Duodenal mucosa (tissue), 2 donors: ENCODE measurements around the gene ASB13.
"Not testable (repeated sequence)": the region's sequence is repeated elsewhere in the genome, so short reads cannot be mapped to it uniquely, and the experiment has no call there.

ENCODE experiments used
- H3K27ac ChIP-seq: one replicate; pipeline ENCODE4 v1.7.0; 2013; ENCODE audit warnings: low read depth, low read length
- H3K27me3 ChIP-seq, 2 donors: one replicate each; pipeline ENCODE4 v1.7.0; 2013; ENCODE audit warnings: low read length in 2 of 2, control low read depth in 1 of 2; ENCODE audit not compliant: insufficient read depth in 2 of 2, control insufficient read depth in 1 of 2
- H3K36me3 ChIP-seq, 2 donors: one replicate each; pipeline ENCODE4 v1.7.0; 2013; ENCODE audit warnings: low read length in 2 of 2, control low read depth in 1 of 2; ENCODE audit not compliant: insufficient read depth in 2 of 2, control insufficient read depth in 1 of 2
- H3K4me1 ChIP-seq, 2 donors: one replicate each; pipeline ENCODE4 v1.7.0; 2013; ENCODE audit warnings: low read length in 2 of 2, control low read depth in 1 of 2; ENCODE audit not compliant: insufficient read depth in 2 of 2, control insufficient read depth in 1 of 2
- H3K4me3 ChIP-seq, 2 donors: one replicate each; pipeline ENCODE4 v1.7.0; 2013; ENCODE audit warnings: low read length in 2 of 2, low read depth in 1 of 2
- H3K9ac ChIP-seq, 2 donors: one replicate each; pipeline ENCODE4 v1.7.0; 2013; ENCODE audit warnings: low read length in 2 of 2, low read depth in 1 of 2
- H3K9me3 ChIP-seq, 2 donors: one replicate each; pipeline ENCODE4 v1.7.0; 2013; ENCODE audit warnings: low read length in 2 of 2, control low read depth in 1 of 2; ENCODE audit not compliant: control insufficient read depth in 1 of 2

The ASB13 gene

GRCh38 chr10:5627486-5628044, 38.8 kb downstream of the ASB13 start:
- Histone ChIP-seq H3K27ac (no peak overlapping the region), H3K9ac (no peak overlapping the region)

DNA sequence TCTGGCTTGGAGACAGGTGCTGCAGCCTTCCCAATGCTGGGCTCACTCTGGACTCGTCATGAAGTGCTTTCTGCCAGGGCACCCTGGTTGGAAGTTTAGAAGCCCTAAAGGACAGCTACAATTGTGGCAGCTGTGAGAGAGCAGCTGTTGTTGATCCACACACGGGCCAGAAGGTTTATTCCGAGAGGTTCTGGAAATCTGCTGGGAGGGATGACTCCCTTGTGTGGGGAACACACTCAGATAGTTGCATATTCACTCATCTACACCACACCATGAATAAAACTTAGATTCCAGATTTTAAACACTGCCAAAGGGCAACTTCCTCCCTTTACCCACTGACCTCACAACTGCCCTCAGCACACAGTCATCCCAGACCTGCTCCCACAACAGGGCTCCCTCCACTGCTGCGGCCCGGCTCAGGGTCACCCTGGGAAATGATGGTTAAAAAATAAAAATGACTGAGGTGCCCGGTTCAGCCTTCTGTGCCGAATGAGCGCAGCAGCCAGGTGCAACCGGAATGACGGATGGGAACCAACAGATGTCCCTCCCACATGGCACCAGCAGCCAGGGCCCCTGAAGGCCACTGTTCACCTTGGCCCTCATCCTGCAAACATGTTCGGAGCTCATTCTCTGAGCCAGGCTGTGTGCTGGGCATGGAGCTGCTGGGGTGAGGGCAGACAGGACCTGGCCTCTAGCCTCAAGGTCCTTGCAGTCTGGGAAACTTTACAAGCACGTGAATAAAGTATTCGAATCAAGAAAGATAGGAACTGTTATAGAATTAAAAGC, 40.2 kb downstream of the ASB13 start:
- Histone ChIP-seq H3K36me3 (no peaks in the 10 kb centered on the region), H3K9me3 (no peaks in the 10 kb centered on the region), H3K27ac (no peak overlapping the region), H3K27me3 (no peaks in the 10 kb centered on the region), H3K9ac (no peak overlapping the region), H3K4me3 (no peak overlapping the region), H3K4me1 (peaks cover 20 to 30% of the 10 kb centered on the region in 2 donors)

More at GRCh38 chr10:5627486-5628044, 38.8 kb downstream of the ASB13 start:
- H3K4me3 ChIP-seq = no peak overlapping the region
- H3K36me3 ChIP-seq = no peaks in the 10 kb centered on the region
- no peaks in the 10 kb centered on the region for H3K9me3 ChIP-seq
- H3K27me3 ChIP-seq = no peaks in the 10 kb centered on the region
- peaks cover 26 to 41% of the 10 kb centered on the region in 2 donors for H3K4me1 ChIP-seq

GRCh38 chr10:5624701-5625100, 41.7 kb downstream of the ASB13 start:
- no peak overlapping the region for H3K27ac ChIP-seq
- H3K9ac ChIP-seq = no peak overlapping the region
- H3K4me3 ChIP-seq = no peak overlapping the region
- peaks cover 20 to 30% of the 10 kb centered on the region in 2 donors for H3K4me1 ChIP-seq
- no peaks in the 10 kb centered on the region for H3K27me3 ChIP-seq
- H3K36me3 ChIP-seq = no peaks in the 10 kb centered on the region
- H3K9me3 ChIP-seq = no peaks in the 10 kb centered on the region

DNA sequence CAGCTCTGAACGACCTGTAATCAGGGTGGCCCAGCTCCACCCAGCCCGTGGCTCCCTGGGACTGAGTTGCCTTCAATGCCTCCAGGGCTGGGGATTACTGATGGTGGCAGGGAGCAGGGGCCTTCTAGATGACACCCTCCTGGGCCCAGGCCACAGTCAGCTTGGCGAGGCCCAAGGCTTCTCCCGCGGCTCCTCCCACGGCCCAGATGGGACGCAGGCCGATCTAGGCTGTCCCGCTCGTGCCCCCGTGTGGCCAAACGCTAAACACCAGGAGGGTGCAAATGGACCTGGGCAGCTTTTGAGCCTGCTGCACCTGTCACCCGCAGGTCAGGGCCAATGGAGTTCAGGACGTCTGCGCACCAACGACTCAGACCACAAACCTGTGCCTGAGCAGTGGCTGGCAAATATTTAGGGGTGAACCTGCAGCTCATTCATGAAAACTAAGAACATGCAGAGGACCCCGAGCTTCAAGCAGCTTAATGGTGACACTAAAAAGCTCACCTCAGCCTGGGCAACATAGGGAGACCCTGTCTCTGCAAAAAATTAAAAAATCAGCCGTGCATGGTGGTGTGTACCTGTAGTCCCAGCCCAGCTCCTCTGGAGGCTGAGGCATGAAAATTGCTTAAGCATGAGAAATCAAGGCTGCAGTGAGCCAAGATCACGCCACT, 43.2 kb downstream of the ASB13 start:
- H3K36me3 ChIP-seq = no peaks in the 10 kb centered on the region
- no peak overlapping the region for H3K27ac ChIP-seq
- H3K9ac ChIP-seq = peak overlapping the region in 1 of 2 donors; percentile 64
- no peak overlapping the region for H3K4me3 ChIP-seq
- no peaks in the 10 kb centered on the region for H3K27me3 ChIP-seq
- peaks cover 18 to 26% of the 10 kb centered on the region in 2 donors for H3K4me1 ChIP-seq
- H3K9me3 ChIP-seq = no peaks in the 10 kb centered on the region

- Histone ChIP-seq H3K4me3 (no peak overlapping the region), H3K4me1 (peaks cover 15 to 23% of the 10 kb centered on the region in 2 donors), H3K27me3 (no peaks in the 10 kb centered on the region), H3K36me3 (no peaks in the 10 kb centered on the region), H3K9me3 (no peaks in the 10 kb centered on the region), H3K9ac (no peak overlapping the region), H3K27ac (no peak overlapping the region)
These were observed 44.0 kb downstream of the ASB13 start for GRCh38 chr10:5622186-5622960.

- peaks cover 15 to 20% of the 10 kb centered on the region in 2 donors for H3K4me1 ChIP-seq
- not testable (repeated sequence) for H3K27ac ChIP-seq, H3K9ac ChIP-seq, H3K36me3 ChIP-seq, H3K27me3 ChIP-seq, H3K9me3 ChIP-seq, H3K4me3 ChIP-seq
These were observed 45.0 kb downstream of the ASB13 start for GRCh38 chr10:5621371-5621770.

DNA sequence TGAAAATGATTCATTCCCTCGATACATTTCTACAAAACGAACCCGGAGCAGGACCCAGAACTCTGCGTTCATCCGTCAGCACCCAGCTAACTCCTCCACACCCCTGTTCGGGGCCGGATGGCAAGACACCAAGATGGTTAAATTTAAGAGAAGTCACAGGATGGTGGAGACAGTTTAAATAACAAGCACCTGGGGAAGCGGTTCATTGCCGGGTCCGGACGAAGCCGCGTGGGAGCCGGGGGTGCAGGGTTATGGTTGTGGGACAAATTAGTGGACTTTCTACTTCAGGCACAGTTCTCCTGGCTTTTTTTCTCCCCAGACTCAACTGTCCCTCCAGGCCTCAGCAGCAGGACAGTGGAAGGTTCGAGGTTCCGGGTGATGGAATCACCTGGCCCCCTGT, 45.4 kb downstream of the ASB13 start:
- no peaks in the 10 kb centered on the region for H3K36me3 ChIP-seq
- H3K27ac ChIP-seq = no peak overlapping the region
- H3K4me1 ChIP-seq = peaks cover 15 to 16% of the 10 kb centered on the region in 2 donors
- no peak overlapping the region for H3K9ac ChIP-seq
- H3K9me3 ChIP-seq = no peaks in the 10 kb centered on the region
- no peaks in the 10 kb centered on the region for H3K27me3 ChIP-seq
- no peak overlapping the region for H3K4me3 ChIP-seq

DNA sequence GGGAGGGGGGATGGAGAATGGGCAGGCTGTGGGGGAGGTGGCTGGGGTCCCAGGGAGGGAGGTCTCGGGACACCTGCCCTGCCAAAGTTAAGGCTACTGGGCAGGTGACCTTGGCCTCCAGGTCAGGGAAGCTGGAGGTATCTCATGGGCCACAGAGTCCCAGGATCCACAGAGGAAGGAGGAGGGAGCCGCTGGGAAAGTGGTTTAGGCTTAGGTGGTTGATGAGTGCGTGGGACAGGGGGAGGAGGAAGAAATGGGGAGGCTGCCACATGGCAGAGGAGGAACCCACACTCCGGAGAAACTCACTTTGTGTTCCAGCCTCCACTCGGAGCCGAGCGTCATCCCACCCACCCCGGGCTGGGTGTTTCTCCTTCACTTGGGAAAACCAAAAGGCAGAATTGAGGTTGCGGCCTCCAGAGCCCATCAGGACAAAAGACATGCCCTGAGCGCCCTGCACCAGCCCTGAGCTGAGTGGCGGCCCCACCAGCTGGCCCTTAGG, 46.1 kb downstream of the ASB13 start:
- no peaks in the 10 kb centered on the region for H3K9me3 ChIP-seq
- H3K27ac ChIP-seq = no peak overlapping the region
- no peak overlapping the region for H3K9ac ChIP-seq
- H3K27me3 ChIP-seq = no peaks in the 10 kb centered on the region
- H3K36me3 ChIP-seq = no peaks in the 10 kb centered on the region
- no peak overlapping the region for H3K4me3 ChIP-seq
- H3K4me1 ChIP-seq = peaks cover 15 to 16% of the 10 kb centered on the region in 2 donors

- Histone ChIP-seq H3K36me3 (no peaks in the 10 kb centered on the region), H3K9me3 (no peaks in the 10 kb centered on the region), H3K4me1 (peaks cover 15 to 16% of the 10 kb centered on the region in 2 donors), H3K4me3 (no peak overlapping the region), H3K9ac (no peak overlapping the region), H3K27me3 (no peaks in the 10 kb centered on the region), H3K27ac (no peak overlapping the region)
These were observed 46.8 kb downstream of the ASB13 start for GRCh38 chr10:5619362-5620211.
